Duodenal mucosa (tissue), 2 donors: Measurements from ENCODE around the gene CAMK1.

Source experiments
- H3K27ac ChIP-seq: one replicate; pipeline ENCODE4 v1.7.0; 2013; ENCODE audit warnings: low read depth, low read length
- H3K27me3 ChIP-seq, 2 donors: one replicate each; pipeline ENCODE4 v1.7.0; 2013; ENCODE audit warnings: low read length in 2 of 2, control low read depth in 1 of 2; ENCODE audit not compliant: insufficient read depth in 2 of 2, control insufficient read depth in 1 of 2
- H3K36me3 ChIP-seq, 2 donors: one replicate each; pipeline ENCODE4 v1.7.0; 2013; ENCODE audit warnings: low read length in 2 of 2, control low read depth in 1 of 2; ENCODE audit not compliant: insufficient read depth in 2 of 2, control insufficient read depth in 1 of 2
- H3K4me1 ChIP-seq, 2 donors: one replicate each; pipeline ENCODE4 v1.7.0; 2013; ENCODE audit warnings: low read length in 2 of 2, control low read depth in 1 of 2; ENCODE audit not compliant: insufficient read depth in 2 of 2, control insufficient read depth in 1 of 2
- H3K4me3 ChIP-seq, 2 donors: one replicate each; pipeline ENCODE4 v1.7.0; 2013; ENCODE audit warnings: low read length in 2 of 2, low read depth in 1 of 2
- H3K9ac ChIP-seq, 2 donors: one replicate each; pipeline ENCODE4 v1.7.0; 2013; ENCODE audit warnings: low read length in 2 of 2, low read depth in 1 of 2
- H3K9me3 ChIP-seq, 2 donors: one replicate each; pipeline ENCODE4 v1.7.0; 2013; ENCODE audit warnings: low read length in 2 of 2, control low read depth in 1 of 2; ENCODE audit not compliant: control insufficient read depth in 1 of 2

Gene CAMK1

DNA sequence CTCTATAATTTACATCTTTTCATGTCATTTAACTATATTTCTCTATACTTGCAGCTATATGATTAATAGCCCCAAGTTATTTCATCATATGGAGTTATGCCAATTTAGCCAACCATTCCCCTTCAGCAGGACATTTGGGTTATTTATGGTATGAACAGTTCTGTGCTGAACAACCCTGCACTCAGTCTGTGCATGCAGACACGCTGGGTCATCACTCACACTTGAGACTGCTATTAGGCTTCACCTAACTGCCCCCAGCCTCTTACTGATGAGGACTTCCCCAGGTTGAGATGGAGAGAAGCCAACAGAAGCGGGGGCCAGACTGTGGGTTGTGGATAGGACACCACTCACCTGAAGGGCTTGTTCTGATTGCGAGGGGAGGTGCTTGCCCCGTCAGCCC is 15.2 kb upstream of the CAMK1 start:
- Histone ChIP-seq H3K36me3 (peaks cover 29 to 53% of the 10 kb centered on the region in 2 donors), H3K27ac (no peak overlapping the region)

DNA sequence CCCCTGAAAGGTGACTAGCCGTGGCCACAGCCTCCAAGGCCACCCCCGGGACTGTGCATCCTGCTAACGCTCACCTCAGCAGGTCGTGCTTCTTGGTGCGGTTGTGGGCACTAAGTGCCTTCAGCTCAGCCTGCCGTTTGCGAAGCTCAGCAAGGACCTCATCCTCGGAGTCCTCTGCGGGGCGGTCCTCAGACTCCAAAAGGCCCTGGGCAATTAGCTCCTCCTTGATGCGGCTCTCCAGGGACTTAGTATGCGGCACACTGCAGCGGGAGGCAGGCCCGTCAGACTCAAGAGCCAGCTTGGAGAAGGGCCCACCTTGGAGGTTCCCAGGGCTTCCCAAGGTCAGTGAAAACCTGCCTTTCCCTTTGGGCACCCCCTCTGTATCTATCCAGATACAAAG is 14.2 kb upstream of the CAMK1 start:
- H3K27me3 ChIP-seq, result no peaks in the 10 kb centered on the region
- no peak overlapping the region for H3K27ac ChIP-seq
- no peak overlapping the region for H3K4me3 ChIP-seq
- H3K9me3 ChIP-seq, result no peaks in the 10 kb centered on the region
- peaks cover 25 to 49% of the 10 kb centered on the region in 2 donors for H3K36me3 ChIP-seq
- H3K9ac ChIP-seq, result no peak overlapping the region
- peaks cover 25 to 31% of the 10 kb centered on the region in 2 donors for H3K4me1 ChIP-seq

More for the DNA sequence above, 15.2 kb upstream of the CAMK1 start:
- Histone ChIP-seq H3K4me3 (no peak overlapping the region), H3K4me1 (peaks cover 15 to 21% of the 10 kb centered on the region in 2 donors), H3K9me3 (no peaks in the 10 kb centered on the region), H3K27me3 (no peaks in the 10 kb centered on the region), H3K9ac (no peak overlapping the region)

DNA sequence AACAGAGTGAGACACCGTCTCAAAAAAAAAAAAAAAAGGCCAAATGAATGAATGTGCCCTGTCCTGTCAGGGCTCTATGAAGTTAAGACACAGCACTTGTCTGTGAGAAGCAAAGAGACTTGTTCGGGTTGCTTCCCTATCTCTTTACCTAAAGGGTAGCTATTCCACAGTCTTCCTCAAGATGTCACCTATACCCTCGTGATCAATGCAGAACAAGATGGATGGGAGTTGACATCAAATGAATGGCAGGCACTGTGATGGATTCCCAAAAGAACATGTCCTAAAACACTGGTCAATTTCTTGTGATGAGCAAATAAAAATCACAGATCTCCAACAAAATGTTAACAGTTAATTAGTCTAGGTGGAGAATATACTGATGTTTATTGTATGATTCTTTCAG is 13.0 kb upstream of the CAMK1 start:
- Histone ChIP-seq H3K36me3 (peaks cover 25 to 45% of the 10 kb centered on the region in 2 donors), H3K4me3 (no peak overlapping the region), H3K9me3 (no peaks in the 10 kb centered on the region), H3K4me1 (peaks cover 37 to 41% of the 10 kb centered on the region in 2 donors), H3K27ac (no peak overlapping the region), H3K27me3 (no peaks in the 10 kb centered on the region), H3K9ac (no peak overlapping the region)

DNA sequence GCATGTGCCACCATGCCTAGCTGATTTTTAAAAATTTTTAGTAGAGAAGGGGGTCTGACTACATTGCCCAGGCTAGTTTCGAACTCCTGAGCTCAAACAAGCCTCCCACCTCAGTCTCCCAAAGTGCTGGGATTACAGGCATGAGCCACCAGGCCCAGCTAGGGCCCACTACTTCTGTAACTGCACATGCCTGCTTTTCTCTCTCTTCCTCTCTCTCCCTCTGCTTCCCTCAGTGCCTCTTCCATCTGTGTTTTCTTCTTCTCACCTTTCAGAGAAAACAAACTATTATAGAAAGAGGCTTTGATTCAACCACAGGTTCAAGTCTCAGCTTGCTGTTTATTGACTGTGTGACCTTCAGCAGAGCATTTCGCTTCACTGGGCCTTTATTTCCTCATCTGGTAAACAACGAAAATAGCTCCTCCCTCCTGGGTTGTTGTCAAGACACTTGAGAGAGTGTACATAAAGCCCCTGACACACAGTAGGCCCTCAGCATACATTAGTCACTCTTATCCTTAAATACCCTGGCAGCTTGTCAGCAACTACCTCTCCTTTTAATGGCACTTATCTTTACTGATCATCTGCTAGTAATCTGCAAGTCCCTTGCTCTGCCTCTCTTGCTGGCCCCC is 12.3 kb upstream of the CAMK1 start:
- Histone ChIP-seq H3K27me3 (no peaks in the 10 kb centered on the region), H3K4me1 (peaks cover 43 to 45% of the 10 kb centered on the region in 2 donors), H3K9me3 (no peaks in the 10 kb centered on the region), H3K9ac (no peak overlapping the region), H3K4me3 (no peak overlapping the region), H3K27ac (no peak overlapping the region), H3K36me3 (peaks cover 20 to 38% of the 10 kb centered on the region in 2 donors)

DNA sequence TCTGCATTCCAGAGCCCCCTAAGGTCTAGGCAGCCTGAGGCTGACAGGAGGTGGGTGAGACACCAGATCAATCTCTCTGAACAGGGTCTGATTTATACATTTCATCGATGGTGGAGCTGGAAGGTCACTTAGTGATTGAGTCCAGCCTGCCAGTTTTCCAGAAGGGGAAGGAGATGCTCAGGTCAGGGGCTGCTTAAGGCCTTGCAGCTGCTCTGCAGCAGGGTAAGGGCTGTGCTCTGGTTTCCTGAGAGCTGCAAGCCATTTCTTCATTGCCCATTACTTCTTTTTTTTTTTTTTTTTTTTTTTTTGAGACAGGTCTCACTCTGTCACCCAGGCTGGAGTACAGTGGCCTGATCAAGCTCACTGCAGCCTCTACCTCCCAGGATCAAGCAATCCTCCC is 11.8 kb upstream of the CAMK1 start:
- Histone ChIP-seq H3K9me3 (no peaks in the 10 kb centered on the region), H3K36me3 (peaks cover 20 to 34% of the 10 kb centered on the region in 2 donors), H3K4me3 (no peak overlapping the region), H3K27me3 (no peaks in the 10 kb centered on the region), H3K4me1 (peaks cover 43 to 45% of the 10 kb centered on the region in 2 donors), H3K9ac (no peak overlapping the region), H3K27ac (no peak overlapping the region)

DNA sequence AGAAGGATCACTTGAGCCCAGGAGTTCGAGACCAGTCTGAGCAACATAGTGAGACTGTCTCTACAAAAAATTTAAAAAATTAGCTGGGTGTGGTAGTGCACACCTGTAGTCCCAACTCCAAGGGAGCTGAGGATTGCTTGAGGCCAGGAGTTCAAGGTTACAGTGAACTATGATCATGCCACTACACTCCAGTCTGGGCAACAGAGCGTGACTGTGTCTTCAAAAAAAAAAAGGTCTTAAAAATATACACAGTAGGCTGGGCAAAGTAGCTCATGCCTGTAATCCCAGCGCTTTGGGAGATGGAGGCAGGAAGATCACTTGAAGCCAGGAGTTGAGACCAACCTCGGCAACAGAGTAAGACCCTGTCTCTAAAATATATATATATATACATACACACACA is 11.2 kb upstream of the CAMK1 start:
- Histone ChIP-seq H3K4me3 (no peak overlapping the region), H3K27ac (no peak overlapping the region), H3K36me3 (peaks cover 16 to 28% of the 10 kb centered on the region in 2 donors), H3K9me3 (no peaks in the 10 kb centered on the region), H3K27me3 (no peaks in the 10 kb centered on the region), H3K4me1 (peaks cover 43 to 45% of the 10 kb centered on the region in 2 donors), H3K9ac (no peak overlapping the region)

DNA sequence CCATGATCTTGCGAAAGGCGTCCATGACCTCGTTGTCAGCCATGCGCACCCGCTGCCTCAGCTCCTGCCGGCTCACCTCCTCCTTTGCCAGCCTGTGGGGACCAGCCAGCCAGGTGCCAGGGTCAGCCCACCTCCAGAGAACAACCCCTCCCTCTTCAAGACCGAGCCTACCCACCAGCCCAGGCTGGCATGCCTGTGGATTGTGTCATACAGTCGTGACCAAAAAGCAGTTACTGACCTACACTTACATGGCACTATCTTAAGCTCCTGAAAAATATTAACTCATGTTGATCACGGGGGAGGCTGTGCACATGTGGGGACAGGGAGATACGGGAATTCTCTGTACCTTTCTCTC is 10.7 kb upstream of the CAMK1 start:
- Histone ChIP-seq H3K9me3 (no peaks in the 10 kb centered on the region), H3K27me3 (no peaks in the 10 kb centered on the region), H3K9ac (peak overlapping the region in 1 of 2 donors; percentile 15), H3K27ac (peak overlapping the region; percentile 50), H3K4me1 (peaks cover 43 to 45% of the 10 kb centered on the region in 2 donors), H3K36me3 (peaks cover 13 to 25% of the 10 kb centered on the region in 2 donors), H3K4me3 (no peak overlapping the region)

DNA sequence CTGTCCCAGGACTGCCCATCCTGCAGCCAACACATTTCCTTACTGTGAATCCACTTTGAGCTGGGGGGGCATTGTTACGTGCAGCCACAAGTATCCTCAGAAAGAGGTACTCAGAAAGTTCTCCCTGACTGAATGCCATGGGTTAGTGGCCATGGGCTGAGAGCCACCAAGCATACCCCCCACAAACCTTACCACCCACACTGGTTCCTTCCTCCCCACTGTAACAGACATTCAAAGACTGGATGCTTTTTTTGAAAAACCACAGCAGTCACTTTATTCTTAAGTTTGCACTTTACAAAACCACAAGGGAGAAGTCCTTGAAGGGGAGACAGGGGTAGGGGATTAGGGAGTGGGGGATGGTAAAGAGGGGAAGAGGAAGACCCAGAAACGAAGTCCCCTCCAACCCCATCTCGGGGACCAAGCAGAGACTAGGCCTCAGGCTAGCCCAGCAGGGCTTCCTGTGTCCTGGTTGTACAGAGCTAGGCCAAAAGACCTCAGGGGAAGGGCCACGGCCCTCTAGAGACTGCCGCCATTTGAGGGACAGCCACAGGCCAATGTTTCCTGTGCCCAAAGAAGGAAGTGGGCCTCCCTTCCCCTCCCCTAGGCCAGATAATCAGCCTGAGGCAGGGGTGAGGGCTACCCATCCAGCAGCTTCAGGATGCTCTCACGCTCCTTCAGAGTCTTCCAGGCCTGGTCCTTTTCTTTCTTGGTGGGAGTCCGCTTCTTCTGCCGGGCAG is 10.1 kb upstream of the CAMK1 start:
- Histone ChIP-seq H3K9me3 (no peaks in the 10 kb centered on the region), H3K9ac (peak overlapping the region in 1 of 2 donors; percentile 5), H3K36me3 (peaks cover 10 to 20% of the 10 kb centered on the region in 2 donors), H3K27ac (peak overlapping the region; percentile 50), H3K4me1 (peaks cover 43 to 45% of the 10 kb centered on the region in 2 donors), H3K4me3 (no peak overlapping the region), H3K27me3 (no peaks in the 10 kb centered on the region)

DNA sequence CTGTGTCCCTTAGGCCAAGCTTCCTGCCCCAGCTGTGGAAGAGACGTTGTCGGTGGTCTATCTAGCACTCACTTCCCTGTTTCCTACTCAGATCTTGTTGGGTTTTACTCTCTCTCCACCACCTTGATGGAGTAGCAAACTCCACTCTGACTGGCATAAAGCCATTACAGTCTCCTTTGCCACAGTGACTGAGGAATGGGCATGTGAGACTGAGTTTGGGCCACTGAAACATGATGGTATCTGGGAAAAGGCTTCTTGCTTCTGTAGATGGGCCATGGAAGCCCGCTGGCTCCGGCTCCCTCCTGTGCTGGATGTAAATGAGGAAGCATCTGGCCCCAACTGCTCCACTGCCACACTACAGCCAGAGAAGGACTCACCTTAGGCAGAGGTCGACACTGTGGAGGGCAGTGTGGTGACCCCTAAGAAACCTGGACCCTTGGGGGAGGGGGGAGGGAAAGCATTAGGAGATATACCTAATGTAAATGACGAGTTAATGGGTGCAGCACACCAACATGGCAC is 9.4 kb upstream of the CAMK1 start:
- Histone ChIP-seq H3K27ac (peak overlapping the region; percentile 15), H3K4me3 (peak overlapping the region in 1 of 2 donors; percentile 1)

More for the DNA sequence above, 9.4 kb upstream of the CAMK1 start:
- Histone ChIP-seq H3K27me3 (no peaks in the 10 kb centered on the region), H3K9me3 (no peaks in the 10 kb centered on the region), H3K9ac (peak overlapping the region in 1 of 2 donors; percentile 10), H3K36me3 (peaks cover 10 to 18% of the 10 kb centered on the region in 2 donors), H3K4me1 (peaks cover 43 to 45% of the 10 kb centered on the region in 2 donors)
